Activated CD8-positive, alpha-beta memory T cell treated with anti-CD3 and anti-CD28 coated beads for 4 hours (primary cell): ENCODE results near the gene ZNF717.
"Not testable (repeated sequence)": the region's sequence is repeated elsewhere in the genome, so short reads cannot be mapped to it uniquely, and the experiment has no call there.

ENCODE experiments used
- DNase-seq, 2 donors: peaks; one replicate each; pipeline ENCODE4 v3.0.0-alpha.2; 2020; ENCODE audit warnings: low read depth in 2 of 2

ZNF717 gene

GRCh38 chr3:75785081-75785755, at the start of gene ZNF717:
Gene ZNF717, minus strand, starts transcription at chr3:75785549. Its CDS starts 2,187 bp downstream, at chr3:75783362.
- DNase-seq: peak; percentile 85 to 89

DNA sequence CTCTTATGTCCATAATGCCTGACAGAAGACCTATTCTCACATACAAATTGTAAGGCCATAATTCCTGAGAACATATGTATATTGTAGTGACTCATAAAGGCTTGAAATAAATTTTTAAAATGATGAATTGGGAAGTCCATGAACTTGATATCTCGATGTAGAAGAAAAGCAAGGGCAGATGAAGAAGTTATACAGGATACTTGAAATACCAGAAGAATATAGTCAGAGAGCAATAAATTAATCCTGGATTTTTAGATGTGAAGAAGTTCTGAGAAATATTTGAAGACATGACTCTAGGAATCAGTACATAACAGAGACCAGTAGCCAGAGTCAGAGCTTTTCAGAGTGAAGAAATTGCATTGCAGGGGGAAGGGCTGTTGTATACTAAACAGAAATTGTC, 45.7 kb upstream of the ZNF717 start:
- DNase-seq: not testable (repeated sequence)

DNA sequence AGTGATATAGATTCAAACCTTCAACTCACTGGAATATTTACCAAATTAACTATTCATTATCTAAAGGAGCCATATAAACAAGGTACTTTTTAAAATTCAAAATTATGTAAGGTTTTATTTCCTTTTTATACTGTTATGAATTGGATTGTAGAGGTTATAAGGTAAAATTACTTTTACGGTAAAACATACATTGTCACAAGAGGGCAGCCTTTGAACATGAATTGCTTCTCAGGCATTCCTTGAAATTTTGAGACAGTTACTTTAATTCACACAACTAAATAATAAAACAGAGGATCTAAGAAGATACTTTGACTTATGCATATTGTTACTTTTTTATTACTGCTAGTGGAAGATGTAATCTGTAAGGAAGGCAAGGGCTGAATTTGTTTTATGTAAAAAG, 32.7 kb upstream of the ZNF717 start:
- DNase-seq: not testable (repeated sequence)

GRCh38 chr3:75816287-75817180, 31.2 kb upstream of the ZNF717 start:
- not testable (repeated sequence) for DNase-seq

DNA sequence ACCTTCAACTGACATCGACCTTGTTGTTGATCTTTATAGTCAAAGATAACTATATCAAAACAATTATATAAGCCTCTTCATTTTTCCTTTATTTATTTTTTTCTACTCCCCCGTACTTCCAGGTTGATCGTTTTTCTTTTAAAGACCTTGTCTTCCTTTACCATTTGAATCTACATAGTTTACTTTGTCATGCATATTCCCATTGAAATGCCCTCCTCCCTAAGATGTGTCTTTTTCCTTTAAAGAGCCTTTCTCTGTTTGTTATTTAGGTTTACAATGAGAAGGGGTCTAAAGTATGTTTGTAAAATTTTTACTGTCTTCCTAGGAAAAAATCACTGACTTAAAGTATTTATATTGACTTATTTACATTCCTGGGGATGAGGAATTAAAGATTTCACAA, 29.4 kb upstream of the ZNF717 start:
- DNase-seq: no peak

GRCh38 chr3:75782506-75782905, 2.8 kb downstream of the ZNF717 start:
- no peak for DNase-seq

DNA sequence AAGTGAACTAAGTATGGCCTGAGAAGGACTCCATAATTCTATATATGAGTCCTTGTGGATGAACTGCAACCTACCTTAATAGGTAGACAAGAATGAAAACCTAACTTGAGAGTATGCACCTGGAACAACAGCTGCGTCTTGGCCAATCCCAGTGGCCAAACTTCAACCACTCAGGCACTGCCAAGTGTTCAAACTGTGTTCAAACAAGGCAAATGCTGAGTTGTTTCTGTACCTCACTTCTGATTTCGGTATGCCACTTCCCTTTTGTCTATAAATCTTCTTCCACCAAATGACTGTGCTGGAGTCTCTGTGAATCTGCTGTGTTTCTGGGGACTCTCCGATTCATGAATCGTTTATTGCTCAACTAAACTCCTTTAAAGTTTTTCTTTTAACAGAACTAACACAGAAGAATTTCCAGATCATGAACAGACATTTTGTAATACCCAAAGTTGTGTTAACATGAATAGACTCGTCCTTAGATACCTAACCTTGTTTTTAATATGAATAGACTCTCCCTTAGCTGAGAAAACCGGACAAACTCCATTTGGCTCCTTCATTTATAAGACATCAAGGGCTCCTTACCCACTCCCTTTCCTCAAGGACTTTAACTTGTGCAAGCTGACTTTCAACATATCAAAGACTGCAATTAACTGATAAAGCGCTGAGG, 4.1 kb downstream of the ZNF717 start:
- DNase-seq: no peak

GRCh38 chr3:75777742-75778141, 7.6 kb downstream of the ZNF717 start:
- DNase-seq: not testable (repeated sequence)

GRCh38 chr3:75771631-75772030, 13.7 kb downstream of the ZNF717 start:
- DNase-seq: not testable (repeated sequence)

DNA sequence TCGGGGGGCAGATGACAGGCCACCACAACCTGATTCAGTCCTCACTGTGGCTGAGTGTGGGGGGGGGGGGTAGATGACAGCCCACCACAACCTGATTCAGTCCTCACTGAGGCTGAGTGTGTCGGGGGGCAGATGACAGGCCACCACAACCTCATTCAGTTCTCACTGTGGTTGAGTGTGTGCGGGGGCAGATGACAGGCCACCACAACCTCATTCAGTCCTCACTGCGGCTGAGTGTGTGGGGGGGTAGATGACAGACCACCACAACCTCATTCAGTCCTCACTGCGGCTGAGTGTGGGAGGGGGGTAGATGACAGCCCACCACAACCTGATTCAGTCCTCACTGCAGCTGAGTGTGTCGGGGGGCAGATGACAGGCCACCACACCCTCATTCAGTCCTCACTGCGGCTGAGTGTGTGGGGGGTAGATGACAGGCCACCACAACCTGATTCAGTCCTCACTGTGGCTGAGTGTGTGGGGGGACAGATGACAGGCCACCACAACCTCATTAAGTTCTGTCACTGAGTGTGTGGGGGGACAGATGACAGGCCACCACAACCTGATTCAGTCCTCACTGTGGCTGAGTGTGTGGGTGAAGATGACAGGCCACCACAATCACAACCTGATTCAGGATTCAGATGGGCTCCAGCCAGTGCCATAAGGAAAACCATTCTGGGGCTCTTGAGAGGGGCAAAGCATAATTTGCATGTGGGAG, 16.9 kb downstream of the ZNF717 start:
- DNase-seq: no peak

DNA sequence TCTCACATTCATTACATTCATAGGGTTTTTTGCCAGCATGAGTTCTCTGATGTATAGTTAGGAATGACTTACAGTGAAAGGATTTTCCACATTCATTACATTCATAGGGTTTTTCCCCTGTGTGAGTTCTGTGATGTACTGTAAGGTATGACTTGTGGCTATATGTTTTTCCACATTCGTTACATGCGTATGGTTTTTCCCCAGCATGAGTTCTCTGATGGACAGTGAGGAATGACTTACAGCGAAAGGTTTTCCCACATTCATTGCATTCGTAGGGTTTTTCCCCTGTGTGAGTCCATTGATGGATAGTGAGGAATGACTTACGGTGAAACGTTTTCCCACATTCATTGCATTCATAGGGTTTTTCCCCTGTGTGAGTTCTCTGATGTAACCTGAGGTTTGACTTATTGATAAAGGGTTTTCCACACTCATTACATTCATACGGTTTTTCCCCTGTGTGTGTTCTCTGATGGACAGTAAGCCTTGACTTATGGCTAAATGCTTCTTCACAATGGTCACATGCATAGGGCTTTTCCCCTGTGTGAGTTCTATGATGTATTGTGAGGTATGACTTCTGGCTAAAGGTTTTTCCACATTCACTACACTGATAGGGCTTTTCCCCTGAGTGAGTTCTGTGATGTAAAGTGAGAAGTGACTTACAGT, 47.4 kb downstream of the ZNF717 start:
- DNase-seq: no peak

GRCh38 chr3:75727985-75728384, 57.4 kb downstream of the ZNF717 start:
- DNase-seq: no peak

- no peak for DNase-seq
Measured at GRCh38 chr3:75692061-75692460, 93.3 kb downstream of the ZNF717 start.

DNA sequence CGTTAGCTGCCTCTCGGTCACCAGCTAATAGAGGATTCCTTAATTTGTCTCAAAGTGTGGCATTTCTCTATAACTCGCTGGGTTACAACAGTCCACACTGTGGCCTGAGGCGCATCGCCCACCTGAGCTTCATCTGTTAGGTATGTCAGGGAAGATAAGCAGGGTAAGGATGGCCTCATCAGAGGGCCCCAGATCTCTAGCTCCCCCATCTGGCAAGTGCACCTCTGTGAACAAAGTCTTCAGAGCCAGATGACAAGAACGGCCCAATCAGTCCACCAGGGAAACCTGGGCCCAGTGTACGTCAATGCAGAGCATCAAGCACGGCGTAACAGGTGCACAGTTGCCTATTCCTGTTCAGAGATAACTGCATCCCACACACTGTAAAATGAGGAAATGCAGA, 98.0 kb downstream of the ZNF717 start:
- no peak for DNase-seq
